DND-41 (cell line): ENCODE data around the gene MAP3K2.

Source experiments
- CTCF ChIP-seq: IDR thresholded peaks from 2 replicates; pipeline ENCODE4 v1.5.1; 2012; ENCODE audit warnings: borderline replicate concordance, low read length, moderate library complexity, mild to moderate bottlenecking; ENCODE audit not compliant: poor library complexity, severe bottlenecking; ENCODE audit errors: extremely low read depth
- EZH2 ChIP-seq: IDR thresholded peaks from 3 replicates; pipeline ENCODE4 v1.6.1; 2012; ENCODE audit warnings: borderline replicate concordance, low read depth, mild to moderate bottlenecking, moderate library complexity, low read length, inconsistent platforms; ENCODE audit not compliant: severe bottlenecking

GRCh38 chr2:127310980-127311379, 76.8 kb downstream of the MAP3K2 start:
- TF ChIP-seq EZH2 (no peak), CTCF (no peak)
